GM12878 (cell line): Measurements from ENCODE around the gene TOMM6. TPM values are rescaled to one million over a fixed set of nuclear protein-coding genes. Genes with fewer than 3 reads are reported as not detected.
"Not testable (repeated sequence)": the region's sequence is repeated elsewhere in the genome, so short reads cannot be mapped to it uniquely, and the experiment has no call there.

Experiments used
- ATAC-seq: fragments of 200-7000 bp; cut with Tn5 transposase; 3 replicates; pipeline ENCODE4 v1.9.1; 2020; ENCODE audit warnings: mild to moderate bottlenecking, moderate library complexity
- BruUV-seq: library from RNA; stranded (reverse); fragments of 400-500 nt; replicated peaks from 2 replicates; lab custom pipeline; 2021; lab: Mats Ljungman, UMichigan
- CTCF ChIA-PET: fragments of 300-600 bp; sonication (Branson Sonifier 250); formaldehyde crosslinking; extraction: SDS; loops from one replicate; lab custom pipeline; 2021; ENCODE audit warnings: inconsistent platforms; lab: Yijun Ruan, JAX
- POLR2A ChIA-PET: fragments of 350-600 bp; formaldehyde crosslinking; extraction: SDS; loops from one replicate; lab custom pipeline; 2021; ENCODE audit warnings: inconsistent platforms; lab: Charles Lee
- RAD21 ChIA-PET: fragments of 300-600 bp; sonication (Branson Sonifier 250); formaldehyde crosslinking; loops from one replicate; lab custom pipeline; 2023; ENCODE audit warnings: antibody characterized with exemption; ENCODE audit not compliant: unreplicated experiment; lab: Charles Lee
- SMC1A ChIA-PET: fragments of 300-600 bp; sonication (Branson Sonifier 250); formaldehyde crosslinking; loops from one replicate; lab custom pipeline; 2023; ENCODE audit not compliant: unreplicated experiment, uncharacterized antibody; lab: Charles Lee
- DNase-seq: peaks from one replicate; pipeline ENCODE4 v3.0.0-alpha.2; 2011; ENCODE audit warnings: low read depth, low spot score
- FAIRE-seq: peaks from 3 replicates; lab custom pipeline; 2011; peaks lifted over from hg19 to GRCh38; lab: Jason Lieb, UNC
- H2AFZ ChIP-seq: 2 replicates; pipeline ENCODE4 v1.6.0; 2011; ENCODE audit warnings: low read depth, low read length, control low read depth; ENCODE audit not compliant: control insufficient read depth
- H3K27ac ChIP-seq: 2 replicates; pipeline ENCODE4 v1.5.1; 2011; ENCODE audit warnings: control low read depth; ENCODE audit not compliant: control insufficient read depth, insufficient read depth
- H3K27me3 ChIP-seq, 2 experiments: replicated peaks in 1 of 2; 2 replicates each; pipeline versions ENCODE4 v1.6.0 to v1.6.1; 2011; ENCODE audit warnings: low read length in 1 of 2; ENCODE audit not compliant: control insufficient read depth in 2 of 2, insufficient read depth in 2 of 2
- H3K36me3 ChIP-seq, 2 experiments: 2 replicates each; pipeline ENCODE4 v1.5.1; 2011; ENCODE audit warnings: low read length in 1 of 2; ENCODE audit not compliant: control insufficient read depth in 2 of 2, insufficient read depth in 2 of 2
- H3K4me1 ChIP-seq: 2 replicates; pipeline ENCODE4 v1.6.1; 2011; ENCODE audit warnings: mild to moderate bottlenecking, low read length, moderate library complexity, mixed read lengths; ENCODE audit not compliant: control insufficient read depth, insufficient read depth
- H3K4me2 ChIP-seq: 2 replicates; pipeline ENCODE4 v1.6.0; 2011; ENCODE audit warnings: control low read depth; ENCODE audit not compliant: control insufficient read depth, insufficient read depth
- H3K4me3 ChIP-seq: fragments of 200-600 bp; sonication (generic); 2 replicates; pipeline ENCODE4 v1.5.1; 2016
- H3K79me2 ChIP-seq: 2 replicates; pipeline ENCODE4 v1.6.0; 2011; ENCODE audit warnings: low read length; ENCODE audit not compliant: control insufficient read depth, insufficient read depth
- H3K9ac ChIP-seq: 2 replicates; pipeline ENCODE4 v1.8.0; 2011; ENCODE audit warnings: low read length, control low read depth, mixed read lengths; ENCODE audit not compliant: control insufficient read depth, insufficient read depth
- H3K9me3 ChIP-seq: replicated peaks from 3 replicates; pipeline ENCODE4 v1.5.1; 2011; ENCODE audit warnings: mild to moderate bottlenecking, low read length; ENCODE audit not compliant: control insufficient read depth, insufficient read depth
- H4K20me1 ChIP-seq: 2 replicates; pipeline ENCODE4 v1.6.0; 2011; ENCODE audit not compliant: control insufficient read depth, insufficient read depth
- BHLHE40 ChIP-seq, 2 experiments: fragments of 450-650 bp in 1 of 2; IDR thresholded peaks; 2 replicates each; pipeline ENCODE4 v1.6.1; 2011 to 2017; ENCODE audit warnings: low read depth in 2 of 2, borderline replicate concordance in 1 of 2, improper control_type of control experiment in 1 of 2, low read length in 1 of 2, mild to moderate bottlenecking in 1 of 2
- SKIL ChIP-seq: fragments of 450-650 bp; IDR thresholded peaks from 2 replicates; pipeline ENCODE4 v1.6.1; 2017; ENCODE audit warnings: mild to moderate bottlenecking, low read depth, inconsistent platforms; ENCODE audit not compliant: poor library complexity, severe bottlenecking
- WGBS: methylation state at CpG from one replicate; pipeline ENCODE4 v1.1.6; 2016; ENCODE audit warnings: low lambda C conversion rate; ENCODE audit not compliant: insufficient replicate concordance, insufficient coverage; ENCODE audit errors: missing lambda C conversion rate; 5-methylcytosine and 5-hydroxymethylcytosine counted together
- in situ Hi-C: fragments of 300-500 bp; cut with MboI; formaldehyde crosslinking; loops from 9 replicates; pipeline ENCODE4 v1.14.3; 2018; ENCODE audit warnings: mixed read lengths
- intact Hi-C: fragments of 100-400 bp; cut with micrococcal nuclease; formaldehyde crosslinking; loops from one replicate; pipeline ENCODE4 v1.14.2; 2022; ENCODE audit not compliant: unreplicated experiment
- polyA plus RNA-seq, 11 experiments: library from polyadenylated mRNA; depleted of rRNA in 4 of 11; unstranded in 6 of 11; stranded (reverse) in 5 of 11; fragments of >200 nt; fragmentation: Nextera tagmentation in 4 of 11; fragmentation: Illumina TruSeq in 1 of 11; extraction: Ambion mirVana in 4 of 11; extraction: Trizol in 1 of 11; gene quantifications; 1 replicate in 1 of 11; 2 replicates in 10 of 11; pipeline versions ENCODE4 v1.2.1 to v1.2.3, GENCODE V29; 2011 to 2016; ENCODE audit warnings: inconsistent platforms in 2 of 11, missing spikeins in 2 of 11, low read depth in 1 of 11
- total RNA-seq, 4 experiments: library from RNA; depleted of rRNA in 3 of 4; stranded (reverse); fragments of >200 nt in 3 of 4; fragmentation: Illumina TruSeq in 1 of 4; extraction: Trizol in 1 of 4; gene quantifications; 2 replicates each; pipeline versions ENCODE4 v1.2.1 to v1.2.3, GENCODE V29; 2013 to 2021

Gene TOMM6
- total and polyA plus RNA-seq, 10 of the 15 experiments (the other 5 are each of a cell fraction or from before 2014, with no cell fraction given), result 206 to 746 (median 448) TPM

GRCh38 chr6:41811095-41811494 lies 23.6 kb downstream of the TOMM6 start (continued):
- TF ChIP-seq SKIL (no peak), BHLHE40 (IDR thresholded peaks at IDR 0.05; ENCODE audit: borderline replicate concordance in 1 of 2, low read depth in 2 of 2, low read length in 1 of 2) (no peak)

GRCh38 chr6:41811946-41812345 lies 24.5 kb downstream of the TOMM6 start:
- intact Hi-C loops, H2AFZ ChIP-seq, BruUV-seq, FAIRE-seq, H3K4me3 ChIP-seq, H3K9ac ChIP-seq, H3K4me2 ChIP-seq, SMC1A ChIA-PET, H3K27me3 ChIP-seq, H3K9me3 ChIP-seq, ATAC-seq, DNase-seq, RAD21 ChIA-PET, CTCF ChIA-PET, H3K36me3 ChIP-seq, H4K20me1 ChIP-seq, in situ Hi-C loops, H3K27ac ChIP-seq, H3K4me1 ChIP-seq, POLR2A ChIA-PET, H3K79me2 ChIP-seq: not testable (repeated sequence)
- over 99% methylated on average over 13 of the region's 13 CpGs for WGBS
